Measurements from ENCODE around the gene ADARB1. TPM values are rescaled to one million over a fixed set of nuclear protein-coding genes. Genes with fewer than 3 reads are reported as not detected.
A peak's percentile ranks its signal among the peaks of the same experiment; 100 is the strongest.

Gene ADARB1
- total RNA-seq, 1 experiment from 2014 or later, result 15.8 TPM

DNA sequence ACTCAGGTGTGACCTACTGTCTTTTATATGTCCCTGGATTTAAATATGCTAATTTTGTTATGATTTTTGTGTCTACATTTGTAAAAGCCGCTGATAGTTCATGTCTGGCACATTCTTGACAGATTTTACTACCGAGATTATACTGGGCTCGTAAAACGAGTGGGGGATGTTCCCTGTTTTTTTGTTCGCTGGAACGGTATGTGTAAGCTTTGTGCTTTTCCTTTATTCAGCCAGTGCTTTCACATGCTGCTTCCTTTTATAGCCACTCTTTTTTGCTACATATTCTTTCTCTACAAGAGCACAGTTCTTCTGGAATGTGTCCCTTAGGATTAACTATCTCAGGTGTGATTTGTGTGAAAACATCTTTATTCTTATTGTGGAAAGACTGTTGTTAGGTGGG, 46.6 kb downstream of the ADARB1 start:
- no peak overlapping the region for H3K4ac ChIP-seq (ENCODE audit: low read depth, low read length)
- Mint-ChIP-seq H3K4me1 (peaks cover 0 to 5% of the 10 kb centered on the region in 2 experiments; a peak in 3 of 4 replicates), H3K27ac (0 out of 7 replicates have a peak overlapping the region, but pooled peaks of 1 of the 3 experiments have one; percentile 29), H3K9me3 (no peaks in the 10 kb centered on the region), H3K36me3 (ENCODE audit: insufficient read depth in 1 of 3, low read depth in 3 of 3) (no peaks in the 10 kb centered on the region), H3K27me3 (ENCODE audit: low read depth) (no peaks in the 10 kb centered on the region; the same call in none of the 2 replicates), H3K4me3 (no peak overlapping the region)
- no CpG with 5 or more reads among the region's 6 CpGs for WGBS (ENCODE audit: extremely low coverage, insufficient read length, low lambda C conversion rate)
- no peak overlapping the region for H2AFZ ChIP-seq (ENCODE audit: low read length)
- H3K14ac ChIP-seq (ENCODE audit: insufficient read depth, low read length), result no peak overlapping the region
- no peaks in the 10 kb centered on the region for H3K27me3 ChIP-seq (ENCODE audit: insufficient read depth, low read length)
- H3K9ac ChIP-seq (ENCODE audit: extremely low read depth, insufficient read length, low read length), result no peak overlapping the region
- H3K18ac ChIP-seq (ENCODE audit: insufficient read length, low read depth, low read length), result no peak overlapping the region
- H4K8ac ChIP-seq (replicated peaks; ENCODE audit: insufficient read length, low read depth, low read length), result no peak overlapping the region
- H2BK20ac ChIP-seq (ENCODE audit: low read depth, low read length, poor library complexity, severe bottlenecking), result no peak overlapping the region
- no peaks in the 10 kb centered on the region for H3K23me2 ChIP-seq (ENCODE audit: insufficient read length, low read depth, low read length, poor library complexity, severe bottlenecking)
- TF ChIP-seq, protein P1, sequence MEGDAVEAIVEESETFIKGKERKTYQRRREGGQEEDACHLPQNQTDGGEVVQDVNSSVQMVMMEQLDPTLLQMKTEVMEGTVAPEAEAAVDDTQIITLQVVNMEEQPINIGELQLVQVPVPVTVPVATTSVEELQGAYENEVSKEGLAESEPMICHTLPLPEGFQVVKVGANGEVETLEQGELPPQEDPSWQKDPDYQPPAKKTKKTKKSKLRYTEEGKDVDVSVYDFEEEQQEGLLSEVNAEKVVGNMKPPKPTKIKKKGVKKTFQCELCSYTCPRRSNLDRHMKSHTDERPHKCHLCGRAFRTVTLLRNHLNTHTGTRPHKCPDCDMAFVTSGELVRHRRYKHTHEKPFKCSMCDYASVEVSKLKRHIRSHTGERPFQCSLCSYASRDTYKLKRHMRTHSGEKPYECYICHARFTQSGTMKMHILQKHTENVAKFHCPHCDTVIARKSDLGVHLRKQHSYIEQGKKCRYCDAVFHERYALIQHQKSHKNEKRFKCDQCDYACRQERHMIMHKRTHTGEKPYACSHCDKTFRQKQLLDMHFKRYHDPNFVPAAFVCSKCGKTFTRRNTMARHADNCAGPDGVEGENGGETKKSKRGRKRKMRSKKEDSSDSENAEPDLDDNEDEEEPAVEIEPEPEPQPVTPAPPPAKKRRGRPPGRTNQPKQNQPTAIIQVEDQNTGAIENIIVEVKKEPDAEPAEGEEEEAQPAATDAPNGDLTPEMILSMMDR (conservative IDR thresholded peaks at IDR 0.05), result no peak
- H4K5ac ChIP-seq (ENCODE audit: insufficient read length, low read depth, low read length), result no peak overlapping the region
- H2BK15ac ChIP-seq (ENCODE audit: low read depth, low read length), result no peak overlapping the region
- no peaks in the 10 kb centered on the region for H3K79me2 ChIP-seq (ENCODE audit: insufficient read depth, low read length)
- H4K20me1 ChIP-seq (ENCODE audit: control insufficient read depth, insufficient read depth, insufficient read length), result no peaks in the 10 kb centered on the region
- no peak overlapping the region for H3T11ph ChIP-seq (ENCODE audit: low read length)
- H3K4me2 ChIP-seq (ENCODE audit: insufficient read depth, insufficient read length, low read length), result no peak overlapping the region
- no peak overlapping the region for H3K23ac ChIP-seq (ENCODE audit: insufficient read length, low read depth, low read length)
- no peak overlapping the region for H3K27ac ChIP-seq (ENCODE audit: insufficient read length, low read depth, low read length)
- no peak overlapping the region for H3K56ac ChIP-seq (ENCODE audit: insufficient read length, low read depth, low read length)
- H2AK5ac ChIP-seq (ENCODE audit: insufficient read length, low read length), result no peak overlapping the region
- no peaks in the 10 kb centered on the region for H3K79me1 ChIP-seq (ENCODE audit: insufficient read depth, low read depth, low read length, poor library complexity, severe bottlenecking)
- H2BK12ac ChIP-seq (ENCODE audit: insufficient read length, low read depth, low read length), result no peak overlapping the region
- H3K4me1 ChIP-seq (ENCODE audit: insufficient read depth, low read length), result no peaks in the 10 kb centered on the region
- H4K91ac ChIP-seq (ENCODE audit: insufficient read length, low read depth, low read length), result no peak overlapping the region
- H2BK120ac ChIP-seq (ENCODE audit: low read depth, low read length, poor library complexity, severe bottlenecking), result no peak overlapping the region
- DNase-seq, result no peak
- no peak overlapping the region for H2BK5ac ChIP-seq (ENCODE audit: insufficient read length, low read length)
- H3K9me3 ChIP-seq (ENCODE audit: control insufficient read depth, low read depth, low read length), result no peaks in the 10 kb centered on the region
